ENCODE results near the gene KIF5A.
"Not testable (repeated sequence)": the region's sequence is repeated elsewhere in the genome, so short reads cannot be mapped to it uniquely, and the experiment has no call there.

Gene KIF5A

GRCh38 chr12:57609101-57609780 is 59.4 kb downstream of the KIF5A start:
- no peak for DNase-seq

GRCh38 chr12:57609781-57610553 is 60.1 kb downstream of the KIF5A start:
- DNase-seq: no peak

DNA sequence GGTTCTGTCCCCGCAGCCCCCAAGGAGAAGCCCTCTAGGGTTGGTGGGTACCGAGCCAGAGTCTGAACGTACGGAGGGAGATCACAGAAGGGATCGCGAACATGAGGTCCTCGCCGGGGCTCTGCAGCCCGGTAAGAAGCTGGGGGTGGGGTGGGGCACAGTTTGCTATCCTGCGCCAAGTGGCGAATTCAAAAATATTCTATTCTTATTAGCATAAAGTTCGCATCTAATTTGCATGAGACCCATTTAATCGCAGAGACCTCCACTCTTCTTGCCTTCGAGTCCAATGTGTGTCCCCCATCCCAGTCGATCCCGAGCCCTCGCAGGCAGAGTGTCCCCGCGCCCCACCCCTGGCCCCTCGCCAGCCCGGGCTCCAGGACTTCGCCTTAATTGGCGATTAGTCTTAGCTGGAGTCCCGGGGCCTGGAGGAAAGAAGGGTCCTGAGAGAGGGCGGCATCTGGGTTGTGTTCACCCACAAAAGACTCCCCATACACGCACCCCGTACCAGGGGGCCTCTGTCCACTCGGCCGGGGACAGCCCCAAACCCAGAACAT is 60.8 kb downstream of the KIF5A start:
- DNase-seq: no peak

- DNase-seq: peak; percentile 9 to 26
These were observed 61.4 kb downstream of the KIF5A start, which contains the start of gene ARHGEF25 for GRCh38 chr12:57611108-57611826. TSS of gene ARHGEF25 (plus strand) at chr12:57611435. CDS start at chr12:57611895, 460 bp downstream.

GRCh38 chr12:57611827-57612710 is 62.2 kb downstream of the KIF5A start:
- DNase-seq: no peak

GRCh38 chr12:57612711-57613426 is 63.0 kb downstream of the KIF5A start:
- DNase-seq: no peak

DNA sequence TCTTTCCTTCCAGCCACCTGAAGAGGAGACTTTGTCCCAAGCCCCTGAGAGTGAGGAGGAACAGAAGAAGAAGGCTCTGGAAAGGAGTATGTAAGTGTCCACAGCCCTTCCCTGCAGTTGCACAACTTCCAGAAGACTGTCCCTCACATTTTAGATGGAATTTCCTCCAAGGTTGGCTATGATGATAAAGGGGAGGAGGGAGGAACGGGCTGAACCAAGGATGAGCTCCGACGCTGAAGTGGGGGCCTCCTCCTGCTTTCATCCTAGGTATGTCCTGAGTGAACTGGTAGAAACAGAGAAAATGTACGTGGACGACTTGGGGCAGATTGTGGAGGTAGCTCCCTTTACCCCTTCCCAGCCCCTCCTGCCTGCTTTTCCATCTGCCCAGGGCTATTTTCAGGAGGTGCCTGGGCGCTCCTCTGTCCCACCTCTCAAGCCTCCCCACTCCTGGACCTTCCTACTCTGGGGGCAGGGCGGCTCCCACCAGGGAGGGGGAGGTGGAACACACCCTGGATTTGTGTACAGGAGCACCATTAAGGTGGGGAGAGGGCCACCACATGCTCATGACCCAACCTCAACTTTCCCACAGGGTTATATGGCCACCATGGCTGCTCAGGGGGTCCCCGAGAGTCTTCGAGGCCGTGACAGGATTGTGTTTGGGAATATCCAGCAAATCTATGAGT is 63.7 kb downstream of the KIF5A start:
- no peak for DNase-seq

- DNase-seq: no peak
These were observed 64.5 kb downstream of the KIF5A start for GRCh38 chr12:57614178-57614947.

- DNase-seq: no peak
These were observed 65.2 kb downstream of the KIF5A start for GRCh38 chr12:57614948-57615500.

DNA sequence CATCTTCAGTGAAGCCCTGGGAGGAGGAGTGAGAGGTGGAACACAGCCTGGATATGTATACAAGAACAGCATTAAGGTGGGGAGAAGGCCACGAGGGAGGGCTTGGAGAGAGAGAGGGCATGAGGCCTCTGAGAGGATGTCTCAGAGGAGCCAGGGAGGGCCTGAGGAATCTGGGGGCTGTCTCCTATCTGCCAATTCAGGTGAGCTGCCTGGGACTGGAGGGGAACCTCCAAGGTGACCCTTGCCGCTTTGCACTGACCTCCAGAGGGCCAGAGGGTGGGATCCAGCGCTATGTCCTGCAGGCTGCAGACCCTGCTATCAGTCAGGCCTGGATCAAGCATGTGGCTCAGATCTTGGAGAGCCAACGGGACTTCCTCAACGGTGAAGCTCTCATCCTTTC is 65.8 kb downstream of the KIF5A start:
- DNase-seq: no peak

- DNase-seq: no peak
These were observed 66.7 kb downstream of the KIF5A start for GRCh38 chr12:57616383-57617101.

- DNase-seq: no peak
These were observed 68.1 kb downstream of the KIF5A start for GRCh38 chr12:57617942-57618341.

DNA sequence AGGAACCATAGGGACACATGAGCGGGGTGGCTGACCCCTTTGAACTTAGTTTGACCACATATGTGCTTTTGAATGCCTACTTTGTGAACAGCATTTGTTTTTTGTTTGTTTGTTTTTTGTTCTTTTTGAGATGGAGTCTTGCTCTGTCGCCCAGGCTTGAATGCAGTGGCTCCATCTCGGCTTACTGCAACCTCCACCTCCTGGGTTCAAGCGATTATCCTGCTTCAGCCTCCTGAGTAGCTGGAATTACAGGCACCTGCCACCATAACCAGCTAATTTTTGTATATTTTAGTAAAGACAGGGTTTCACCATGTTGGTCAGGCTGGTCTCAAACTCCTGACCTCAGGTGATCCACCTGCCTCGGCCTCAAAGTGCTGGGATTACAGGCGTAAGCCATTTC is 68.6 kb downstream of the KIF5A start:
- not testable (repeated sequence) for DNase-seq

GRCh38 chr12:57618966-57619433 is 69.2 kb downstream of the KIF5A start:
- no peak for DNase-seq

GRCh38 chr12:57619434-57620244 is 69.8 kb downstream of the KIF5A start:
- no peak for DNase-seq

- DNase-seq: no peak
These were observed 70.5 kb downstream of the KIF5A start for GRCh38 chr12:57620245-57620935.

GRCh38 chr12:57620936-57621496 is 71.2 kb downstream of the KIF5A start:
- no peak for DNase-seq

Data from NCI-H187 (cell line).